K562 (cell line): Measurements from ENCODE around the gene SLC44A2. TPM values are rescaled to one million over a fixed set of nuclear protein-coding genes. Genes with fewer than 3 reads are reported as not detected.

Experiments used
- ATAC-seq: fragments of 200-7000 bp; cut with Tn5 transposase; 3 replicates; pipeline ENCODE4 v1.9.1; 2020; ENCODE audit warnings: moderate library complexity
- BruUV-seq: library from RNA; stranded (reverse); fragments of 400-500 nt; replicated peaks from 2 replicates; lab custom pipeline; 2021; lab: Mats Ljungman, UMichigan
- CTCF ChIA-PET: fragments of 300-600 bp; formaldehyde crosslinking; extraction: SDS; loops from one replicate; lab custom pipeline; 2021; ENCODE audit warnings: low intra/inter-chr PET ratio; lab: Yijun Ruan, JAX
- POLR2A ChIA-PET: fragments of 300-600, 350-650 bp; sonication (Branson Sonifier 250); formaldehyde crosslinking; extraction: SDS; loops from one replicate; lab custom pipeline; 2021; ENCODE audit warnings: antibody characterized with exemption, inconsistent platforms; lab: Yijun Ruan, JAX
- DNase-seq, 4 experiments: peaks; one replicate each; pipeline versions ENCODE4 v3.0.0 to v3.0.0-alpha.2; 2011 to 2018; ENCODE audit warnings: low spot score in 3 of 4, mixed read lengths in 3 of 4; ENCODE audit errors: extremely low read depth in 1 of 4
- FAIRE-seq: peaks from 2 replicates; lab custom pipeline; 2011; peaks lifted over from hg19 to GRCh38; lab: Jason Lieb, UNC
- H2AFZ ChIP-seq: 2 replicates; pipeline ENCODE4 v1.6.0; 2011; ENCODE audit warnings: low read depth, low read length, control low read depth, inconsistent platforms
- H3K27ac ChIP-seq: fragments of 200-600 bp; 3 replicates; pipeline ENCODE4 v1.8.0; 2011; ENCODE audit warnings: low read depth, mild to moderate bottlenecking, control low read depth, inconsistent platforms, low read length, moderate library complexity, mixed read lengths; ENCODE audit errors: extremely low read depth
- H3K27me3 ChIP-seq, 2 experiments: fragments of 300-600 bp in 1 of 2; 2 replicates in 1 of 2; 3 replicates in 1 of 2; pipeline versions ENCODE4 v1.6.0 to v1.8.0; 2011; ENCODE audit warnings: inconsistent platforms in 2 of 2, low read length in 2 of 2, mild to moderate bottlenecking in 1 of 2, mixed read lengths in 1 of 2, moderate library complexity in 1 of 2; ENCODE audit not compliant: control insufficient read depth in 2 of 2, insufficient read depth in 2 of 2
- H3K36me3 ChIP-seq: fragments of 300-600 bp; 3 replicates; pipeline ENCODE4 v1.8.0; 2011; ENCODE audit warnings: mild to moderate bottlenecking, low read length, inconsistent platforms; ENCODE audit not compliant: control insufficient read depth, insufficient read depth
- H3K4me1 ChIP-seq, 2 experiments: fragments of 200-600 bp in 1 of 2; replicated peaks in 1 of 2; 2 replicates in 1 of 2; 3 replicates in 1 of 2; pipeline versions ENCODE4 v1.5.1 to v1.8.0; 2011; ENCODE audit warnings: inconsistent platforms in 2 of 2, low read length in 2 of 2, mild to moderate bottlenecking in 1 of 2, mixed read lengths in 1 of 2, moderate library complexity in 1 of 2; ENCODE audit not compliant: control insufficient read depth in 2 of 2, insufficient read depth in 2 of 2
- H3K4me2 ChIP-seq: 2 replicates; pipeline ENCODE4 v1.6.1; 2011; ENCODE audit warnings: low read length, control low read depth, inconsistent platforms, mixed read lengths; ENCODE audit not compliant: insufficient read depth
- H3K4me3 ChIP-seq: fragments of 200-600 bp; sonication (generic), shearing (Covaris generic); 2 replicates; pipeline ENCODE4 v1.5.1; 2016; ENCODE audit warnings: control low read depth, inconsistent platforms
- H3K79me2 ChIP-seq: fragments of 200-600 bp; 3 replicates; pipeline ENCODE4 v1.8.0; 2011; ENCODE audit warnings: low read length, inconsistent platforms; ENCODE audit not compliant: control insufficient read depth, insufficient read depth
- H3K9ac ChIP-seq, 2 experiments: 2 replicates each; pipeline versions ENCODE4 v1.6.0 to v1.6.1; 2011; ENCODE audit warnings: low read depth in 2 of 2, low read length in 2 of 2, control low read depth in 1 of 2, inconsistent platforms in 1 of 2, mild to moderate bottlenecking in 1 of 2, mixed read lengths in 1 of 2; ENCODE audit not compliant: insufficient read depth in 1 of 2
- H3K9me1 ChIP-seq: one replicate; pipeline ENCODE4 v1.6.0; 2011; ENCODE audit warnings: inconsistent platforms, mild to moderate bottlenecking, low read length, moderate library complexity; ENCODE audit not compliant: control insufficient read depth, insufficient read depth
- H3K9me3 ChIP-seq: replicated peaks from 2 replicates; pipeline ENCODE4 v1.5.1; 2011; ENCODE audit warnings: low read depth, low read length, inconsistent platforms; ENCODE audit not compliant: control insufficient read depth, insufficient read depth
- H4K20me1 ChIP-seq: replicated peaks from 2 replicates; pipeline ENCODE4 v1.6.1; 2011; ENCODE audit warnings: low read length, inconsistent platforms, mixed read lengths; ENCODE audit not compliant: control insufficient read depth, insufficient read depth
- CREB5 ChIP-seq: fragments of 250-450 bp; sonication (Bioruptor Pico); IDR thresholded peaks from 2 replicates; pipeline ENCODE4 v1.5.0; 2020; ENCODE audit warnings: mild to moderate bottlenecking
- FOXP4 ChIP-seq: sonication (generic); formaldehyde crosslinking; IDR thresholded peaks from 2 replicates; pipeline ENCODE4 v1.8.0; 2022; ENCODE audit warnings: mild to moderate bottlenecking, missing genetic modification reagents, borderline replicate concordance
- IFI16 ChIP-seq: fragments of 250-450 bp; sonication (Bioruptor Pico); IDR thresholded peaks from 2 replicates; pipeline ENCODE4 v2.1.2; 2022; ENCODE audit warnings: mild to moderate bottlenecking, inconsistent platforms
- KDM1A ChIP-seq, 2 experiments: fragments of 450-650 bp; IDR thresholded peaks; 2 replicates each; pipeline ENCODE4 v1.6.1; 2016; ENCODE audit warnings: mild to moderate bottlenecking in 2 of 2
- KDM5B ChIP-seq: fragments of 200-600 bp; sonication (generic); IDR thresholded peaks from 2 replicates; pipeline ENCODE4 v1.6.1; 2012; ENCODE audit warnings: low read depth, mild to moderate bottlenecking, moderate library complexity, low read length, control low read depth, inconsistent platforms; ENCODE audit not compliant: insufficient replicate concordance
- MEF2A ChIP-seq: IDR thresholded peaks from 2 replicates; pipeline ENCODE4 v1.6.1; 2011; ENCODE audit warnings: low read depth, mild to moderate bottlenecking, low read length, moderate library complexity; ENCODE audit not compliant: control insufficient read depth
- MEIS2 ChIP-seq: fragments of 450-650 bp; IDR thresholded peaks from 2 replicates; pipeline ENCODE4 v1.6.1; 2014; ENCODE audit warnings: mild to moderate bottlenecking; ENCODE audit not compliant: partially characterized antibody
- RBM25 ChIP-seq: fragments of 200-400 bp; formaldehyde crosslinking; IDR thresholded peaks from 2 replicates; pipeline ENCODE4 v1.6.1; 2018; ENCODE audit warnings: low read length, low read depth, moderate library complexity; ENCODE audit not compliant: severe bottlenecking
- SMARCA5 ChIP-seq: fragments of 450-650 bp; IDR thresholded peaks from 2 replicates; pipeline ENCODE4 v1.6.1; 2016
- STAT6 ChIP-seq: sonication (generic); formaldehyde crosslinking; IDR thresholded peaks from 2 replicates; pipeline ENCODE4 v1.8.1; 2023; ENCODE audit warnings: mild to moderate bottlenecking, missing genetic modification reagents
- ZNF124 ChIP-seq: sonication (generic); formaldehyde crosslinking; IDR thresholded peaks from 2 replicates; pipeline ENCODE4 v1.8.1; 2022; ENCODE audit warnings: missing genetic modification reagents
- ZNF263 ChIP-seq: sonication (generic); formaldehyde crosslinking; IDR thresholded peaks from 2 replicates; pipeline ENCODE4 v1.8.0; 2022; ENCODE audit warnings: mild to moderate bottlenecking, missing genetic modification reagents, borderline replicate concordance
- ZNF589 ChIP-seq: fragments of 200-800 bp; sonication (Bioruptor generic); IDR thresholded peaks from 2 replicates; pipeline ENCODE4 v1.6.1; 2016; ENCODE audit warnings: low read depth, missing genetic modification characterization, missing compliant biosample characterization
- WGBS: fragments of 100-300 bp; shearing (Covaris generic); methylation state at CpG from one replicate; pipeline ENCODE4 v1.1.6; 2016; ENCODE audit warnings: low coverage, mixed read lengths; ENCODE audit not compliant: insufficient coverage; ENCODE audit errors: missing lambda C conversion rate; 5-methylcytosine and 5-hydroxymethylcytosine counted together
- in situ Hi-C: fragments of 300-500 bp; cut with MboI; formaldehyde crosslinking; loops from 4 replicates; pipeline ENCODE4 v1.15.0; 2018; ENCODE audit warnings: inconsistent platforms, mixed read lengths
- intact Hi-C: fragments of 100-400 bp; cut with micrococcal nuclease; formaldehyde crosslinking; loops from 2 replicates; pipeline ENCODE4 v1.14.2; 2022
- polyA plus RNA-seq, 8 experiments: library from polyadenylated mRNA; depleted of rRNA in 4 of 8; stranded (reverse) in 5 of 8; unstranded in 3 of 8; fragments of >200 nt; fragmentation: Nextera tagmentation in 2 of 8; fragmentation: Illumina TruSeq in 1 of 8; extraction: Ambion mirVana in 2 of 8; extraction: Trizol in 1 of 8; gene quantifications; 2 replicates each; pipeline versions ENCODE4 v1.2.1 to v1.2.3, GENCODE V29; 2011 to 2014; ENCODE audit warnings: inconsistent platforms in 1 of 8, missing spikeins in 1 of 8
- total RNA-seq, 7 experiments: library from RNA; depleted of rRNA in 6 of 7; stranded (reverse); fragments of >200 nt in 6 of 7; fragmentation: Illumina TruSeq in 2 of 7; extraction: Trizol in 2 of 7; gene quantifications; 2 replicates each; pipeline versions ENCODE4 v1.2.1 to v1.2.3, GENCODE V29; 2011 to 2021; ENCODE audit warnings: low replicate concordance in 1 of 7

Gene SLC44A2
- total and polyA plus RNA-seq, 9 of the 15 experiments (the other 6 are each of a cell fraction or from before 2014, with no cell fraction given), result 1.1 to 34.2 (median 8.1) TPM

- TF ChIP-seq SMARCA5, result peak; percentile 55; the same call in 1 of the 2 replicates
- TF ChIP-seq RBM25, result peak; percentile 39
- peak in 1 of 2 experiments; percentile 61; a peak in 2 of 4 replicates for TF ChIP-seq KDM1A (IDR thresholded peaks at IDR 0.05)
- TF ChIP-seq, all 486 proteins: peak for 5
Observed at GRCh38 chr19:10577951-10578350, 47.4 kb upstream of the SLC44A2 start (continued).

- ChIA-PET CTCF (interaction anchor here (0.5 to 4.0 kb wide), 9 partner anchors 9 to 647 kb away, joined by 3 to 84 read pairs (median 5); partner anchors contain the start of gene QTRT1), POLR2A (interaction anchor here (0.6 to 1.9 kb wide), 13 partner anchors 9 to 138 kb away, joined by 3 to 9 read pairs (median 4); partner anchors contain the start of gene KEAP1)
- no peak overlapping the region for H3K4me3 ChIP-seq
- peak overlapping the region; percentile 98 for H2AFZ ChIP-seq
- H3K9me1 ChIP-seq, result peaks cover 2% of the 10 kb centered on the region
- intact Hi-C loops, result loop anchor here (1.0 to 5.0 kb wide), 3 partner anchors 39 to 118 kb away; partner anchors contain the start of gene ATG4D
- no peaks in the 10 kb centered on the region for H4K20me1 ChIP-seq
- H3K27me3 ChIP-seq, result no peaks in the 10 kb centered on the region
- FAIRE-seq (peak; percentile 99), ATAC-seq (peak; percentile 87), DNase-seq (peak; percentile 78 to 96 (median 82))
- no peaks in the 10 kb centered on the region for H3K36me3 ChIP-seq
- no peaks in the 10 kb centered on the region for H3K79me2 ChIP-seq
- no peak overlapping the region for H3K27ac ChIP-seq
- WGBS, result 17% methylated on average over 31 of the region's 31 CpGs
- peak overlapping the region; percentile 74 for H3K4me2 ChIP-seq
- H3K9me3 ChIP-seq, result no peaks in the 10 kb centered on the region
- peaks cover 12 to 19% of the 10 kb centered on the region in 2 experiments; a peak in 4 of 5 replicates for H3K4me1 ChIP-seq
- in situ Hi-C loops, result loop anchor here (5.0 kb wide), 2 partner anchors 61 to 116 kb away; no protein-coding TSS in a partner anchor
- BruUV-seq, result no TSS peak
- H3K9ac ChIP-seq, result peak overlapping the region in 1 of 2 experiments; percentile 87; a peak in 1 of 4 replicates
- TF ChIP-seq ZNF589 (CRISPR knock-in tag), result no peak
- no peak for TF ChIP-seq ZNF263 (CRISPR knock-in tag)
- TF ChIP-seq ZNF124 (CRISPR knock-in tag), result no peak
- TF ChIP-seq CREB5, result no peak
- peak; percentile 51; the same call in 1 of the 2 replicates for TF ChIP-seq FOXP4 (CRISPR knock-in tag)
- TF ChIP-seq IFI16 (CRISPR knock-in tag), result no peak
- 0 out of 2 replicates have a peak, but pooled peaks have one; percentile 47 for TF ChIP-seq STAT6 (CRISPR knock-in tag)
- TF ChIP-seq MEIS2, result no peak
- TF ChIP-seq MEF2A, result no peak
- no peak for TF ChIP-seq KDM5B
Observed at GRCh38 chr19:10580979-10581631, 44.2 kb upstream of the SLC44A2 start.
